Hepatocyte (in vitro differentiated cells): ENCODE results near the gene RNPS1.

Experiments
- CTCF ChIP-seq: fragments of 200-600 bp; sonication (generic); IDR thresholded peaks from 2 replicates; pipeline ENCODE4 v1.5.1; 2016; ENCODE audit warnings: antibody characterized with exemption, mild to moderate bottlenecking; ENCODE audit not compliant: poor library complexity
- EZH2 ChIP-seq: fragments of 200-600 bp; sonication (generic); IDR thresholded peaks from 2 replicates; pipeline ENCODE4 v1.6.1; 2016; ENCODE audit warnings: antibody characterized with exemption, mild to moderate bottlenecking, borderline replicate concordance
- EZH2phosphoT487 ChIP-seq: fragments of 200-600 bp; sonication (generic); IDR thresholded peaks from one replicate; pipeline ENCODE4 v1.6.1; 2018; ENCODE audit warnings: antibody characterized with exemption, mild to moderate bottlenecking, low read depth, moderate library complexity; ENCODE audit not compliant: unreplicated experiment, severe bottlenecking

DNA sequence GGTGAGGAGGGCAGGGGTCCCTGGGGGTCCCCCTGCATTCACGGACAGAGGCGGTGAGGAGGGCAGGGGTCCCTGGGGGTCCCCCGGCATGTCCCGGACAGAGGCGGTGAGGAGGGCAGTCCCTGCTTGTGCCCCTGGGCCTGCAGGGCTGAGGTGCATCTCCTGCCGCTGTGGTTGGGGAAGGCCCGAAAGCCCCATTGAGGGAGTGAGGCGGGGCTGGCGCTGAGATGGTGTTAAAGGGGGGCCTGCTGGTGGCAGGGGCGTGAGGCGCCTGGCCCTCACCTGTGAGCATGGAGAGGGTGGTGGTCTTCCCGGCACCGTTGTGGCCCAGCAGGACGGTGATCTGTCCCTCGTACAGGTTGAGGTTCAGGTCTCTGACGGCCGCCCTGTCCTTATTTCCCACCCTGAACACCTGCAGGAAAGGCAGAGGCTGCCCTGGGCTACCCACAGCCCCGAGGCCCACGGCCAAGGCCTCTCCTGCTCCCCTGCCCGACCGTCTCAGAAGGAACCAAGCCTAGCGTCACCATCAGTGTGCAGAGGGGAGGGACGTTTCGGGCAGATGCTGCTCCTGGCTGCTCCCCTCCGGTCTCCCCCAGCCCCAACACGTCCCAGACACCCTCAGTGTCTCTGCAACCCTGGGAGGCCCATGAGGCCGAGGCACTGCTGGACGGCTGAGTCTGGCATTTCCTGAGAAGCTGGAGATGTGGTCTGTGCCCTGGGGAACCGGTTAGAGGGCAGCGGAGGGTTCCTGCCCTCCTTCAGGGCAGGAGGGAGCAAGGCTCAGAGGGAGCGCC lies 31.4 kb upstream of the RNPS1 start:
- TF ChIP-seq CTCF (no peak), EZH2 (no peak), EZH2phosphoT487 (no peak)
